T-helper 2 cell treated with Interferon-gamma antibody and Interleukin-4, amounts not matched to agents 100 ng/mL and 5 ng/mL, for 36 hours (primary cell): Measurements from ENCODE around the gene EEPD1. TPM values are rescaled to one million over a fixed set of nuclear protein-coding genes. Genes with fewer than 3 reads are reported as not detected.

Experiments used
- intact Hi-C: fragments of 100-400 bp; cut with micrococcal nuclease; formaldehyde crosslinking; loops from one replicate; pipeline ENCODE4 v1.15.1; 2023
- total RNA-seq: library from RNA; stranded (reverse); gene quantifications from 2 replicates; pipeline ENCODE4 v1.2.3, GENCODE V29; 2022

Gene EEPD1
- total RNA-seq, 1 donor from 2014 or later: 11.5 TPM

DNA sequence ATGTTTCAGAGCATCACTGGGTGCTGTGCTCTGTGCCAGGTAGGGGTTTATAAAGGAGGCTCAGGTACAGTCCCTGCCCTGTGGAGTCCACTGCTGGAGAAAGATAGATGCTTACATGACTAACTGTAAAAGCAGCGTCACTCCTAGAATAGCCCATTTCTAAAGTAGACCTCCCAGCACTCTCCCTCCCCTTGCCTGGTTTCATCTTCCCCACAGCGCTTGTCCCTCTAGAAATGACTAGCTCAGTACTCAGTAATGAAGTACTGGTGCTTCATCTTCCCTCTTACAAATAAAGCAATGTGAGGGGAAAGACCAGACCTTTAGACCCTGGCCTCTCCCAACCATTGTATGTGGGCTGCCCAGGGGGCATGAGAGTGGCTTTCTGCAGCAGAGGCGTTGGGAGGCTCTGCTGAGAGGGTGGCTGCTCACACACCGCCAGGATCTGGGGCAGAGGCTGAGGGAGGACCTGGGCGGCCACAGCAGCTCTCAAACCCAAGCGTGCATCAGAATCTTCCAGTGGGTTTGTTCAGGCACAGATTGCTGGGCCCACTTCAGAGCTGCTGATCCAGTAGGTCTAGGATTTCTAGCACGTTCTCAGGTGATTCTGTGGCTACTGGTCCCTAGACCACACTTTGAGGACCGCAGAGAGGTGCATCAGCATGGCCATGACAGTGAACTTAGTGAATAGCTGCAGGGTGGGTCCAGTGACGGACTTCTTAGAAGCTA is 126.3 kb downstream of the EEPD1 start:
- intact Hi-C loops: no loop called here

DNA sequence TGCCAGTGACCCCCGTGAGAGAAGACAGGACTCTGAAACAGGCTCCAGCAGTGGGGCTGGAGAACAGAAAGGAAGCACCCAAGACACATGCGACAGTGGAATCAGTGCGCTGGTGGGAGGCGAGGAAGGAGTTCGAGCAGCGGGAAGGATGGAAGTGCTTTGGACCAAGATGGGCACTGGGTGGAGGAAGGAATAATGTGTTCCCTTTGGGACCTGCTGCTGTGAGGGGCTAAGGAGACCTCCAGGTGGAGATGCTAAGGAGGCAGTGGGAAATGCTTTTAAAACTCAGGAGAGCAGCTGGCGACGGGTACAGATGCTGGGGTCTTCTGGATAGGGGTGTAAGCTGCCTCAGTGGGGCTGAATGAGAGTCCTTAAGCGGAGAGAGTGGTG is 126.9 kb downstream of the EEPD1 start:
- intact Hi-C loops: no loop called here

DNA sequence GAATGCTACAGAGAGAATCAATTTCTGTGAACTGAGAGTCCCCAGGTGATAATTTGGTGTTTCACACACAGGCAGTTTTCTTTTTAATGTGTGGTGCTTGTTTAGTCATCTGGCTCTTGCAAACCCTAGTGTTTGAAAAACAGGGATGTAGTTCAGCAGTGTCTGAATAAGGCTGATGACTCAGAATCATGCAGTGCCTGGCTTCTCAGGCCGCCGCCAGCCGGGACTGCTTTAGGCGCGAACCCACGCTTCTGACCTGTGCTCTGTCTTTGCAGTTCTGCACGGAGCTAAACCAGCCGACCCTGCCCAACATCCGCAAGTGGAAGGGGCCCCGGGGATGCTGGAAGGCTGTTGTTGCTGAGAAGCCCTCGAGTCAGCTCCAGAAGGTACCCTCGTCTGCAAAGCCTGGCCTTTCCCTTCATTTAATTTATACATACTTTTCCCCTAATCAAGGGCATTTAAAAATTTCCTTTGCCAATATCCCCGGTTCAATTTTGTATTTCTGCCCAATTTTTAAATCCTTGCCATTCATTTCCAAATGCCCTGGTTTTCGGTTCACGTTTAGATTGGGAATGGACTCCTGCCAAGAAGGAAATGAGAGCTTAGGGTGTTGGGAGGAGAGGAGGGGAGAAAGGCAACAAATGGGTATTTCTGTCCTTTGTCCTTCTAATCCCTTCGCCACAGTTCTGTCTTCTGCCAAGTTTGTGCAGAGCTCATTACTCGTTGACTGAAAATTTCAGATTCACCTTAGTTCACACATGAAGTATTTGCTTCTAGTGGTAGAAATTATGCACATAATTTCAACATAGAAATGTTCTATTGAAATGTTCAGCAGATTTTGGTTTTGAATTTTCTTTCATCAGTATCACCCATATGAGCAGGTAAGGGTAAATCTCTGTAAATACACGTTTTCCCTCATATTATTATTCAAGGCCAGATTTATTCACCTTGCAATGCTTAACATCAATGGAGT is 128.1 kb downstream of the EEPD1 start:
- intact Hi-C loops: no loop called here

- intact Hi-C loops: no loop called here
These were observed 129.1 kb downstream of the EEPD1 start for GRCh38 chr7:36281945-36282717.

GRCh38 chr7:36283181-36283580 is 130.1 kb downstream of the EEPD1 start:
- intact Hi-C loops: no loop called here

- intact Hi-C loops: no loop called here
These were observed 130.7 kb downstream of the EEPD1 start for GRCh38 chr7:36283711-36284130.

GRCh38 chr7:36284456-36285090 is 131.5 kb downstream of the EEPD1 start:
- intact Hi-C loops: no loop called here

- intact Hi-C loops: no loop called here
These were observed 132.2 kb downstream of the EEPD1 start for GRCh38 chr7:36285276-36285675.

GRCh38 chr7:36286226-36286625 is 133.2 kb downstream of the EEPD1 start:
- intact Hi-C loops: loop anchor here (2.0 kb wide), 1 partner anchor 133 kb away; the partner anchor contains the start of gene EEPD1

GRCh38 chr7:36286688-36287087 is 133.6 kb downstream of the EEPD1 start:
- intact Hi-C loops: loop anchor here (2.0 kb wide), 1 partner anchor 134 kb away; the partner anchor contains the start of gene EEPD1

DNA sequence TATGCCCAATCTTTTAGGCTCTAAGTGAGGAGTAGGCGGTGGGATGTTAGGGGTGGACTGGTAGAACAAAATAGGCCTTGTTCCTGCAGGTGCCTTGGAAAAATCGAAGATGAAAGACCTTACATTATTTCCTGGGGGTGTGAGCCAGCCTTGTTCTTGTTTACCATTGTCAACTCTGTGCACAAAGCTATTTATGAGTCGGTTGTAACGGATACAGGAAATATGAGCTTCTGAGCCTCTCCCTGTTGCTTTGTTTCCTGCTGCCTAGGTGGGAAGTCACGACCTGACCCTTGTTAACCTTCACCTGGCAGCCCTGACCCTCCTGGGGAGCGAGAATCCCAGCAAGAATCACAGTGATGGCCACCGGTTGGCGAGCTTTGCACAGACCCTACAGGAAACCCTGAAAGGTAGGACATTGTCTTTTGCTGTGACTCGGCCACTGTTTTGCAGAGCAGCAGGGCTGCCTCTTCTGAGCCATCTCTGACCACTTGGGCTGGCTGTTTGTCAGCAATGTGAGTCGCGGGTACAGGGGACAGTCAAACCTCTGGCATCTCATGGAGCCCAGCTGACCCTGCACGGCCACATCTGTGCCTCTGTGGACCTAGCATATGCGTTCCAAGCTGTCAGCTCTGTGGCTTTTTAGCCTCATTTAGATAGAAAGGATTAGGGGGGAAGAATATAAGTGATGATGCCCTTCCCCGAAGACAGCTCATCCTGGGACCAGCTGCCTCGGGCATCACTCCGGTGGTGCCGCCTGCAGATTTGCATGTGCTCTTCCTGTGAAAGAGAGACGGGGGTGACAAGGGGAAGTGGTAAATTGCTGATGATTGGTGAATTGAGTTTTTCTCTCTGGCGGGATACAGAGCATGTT is 134.6 kb downstream of the EEPD1 start:
- intact Hi-C loops: loop anchor here (2.0 kb wide), 1 partner anchor 135 kb away; the partner anchor contains the start of gene EEPD1

DNA sequence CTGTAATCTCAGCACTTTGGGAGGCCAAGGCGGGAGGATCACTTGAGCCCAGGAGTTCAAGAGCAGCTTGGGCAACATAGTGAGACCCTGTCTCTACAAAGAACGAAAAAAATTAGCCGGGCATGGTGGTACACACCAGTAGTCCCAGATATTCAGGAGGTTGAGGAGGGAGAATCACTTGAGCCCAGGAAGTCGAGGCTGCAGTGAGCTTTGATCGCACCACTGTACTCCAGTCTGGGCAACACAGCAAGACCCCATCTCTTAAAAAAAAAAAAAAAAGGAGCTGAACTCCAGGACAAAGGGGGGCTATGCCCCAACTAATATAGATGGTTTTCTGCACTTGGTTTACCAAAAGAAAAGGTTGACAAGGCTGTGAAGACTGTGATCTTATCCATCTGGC is 135.4 kb downstream of the EEPD1 start:
- intact Hi-C loops: no loop called here

DNA sequence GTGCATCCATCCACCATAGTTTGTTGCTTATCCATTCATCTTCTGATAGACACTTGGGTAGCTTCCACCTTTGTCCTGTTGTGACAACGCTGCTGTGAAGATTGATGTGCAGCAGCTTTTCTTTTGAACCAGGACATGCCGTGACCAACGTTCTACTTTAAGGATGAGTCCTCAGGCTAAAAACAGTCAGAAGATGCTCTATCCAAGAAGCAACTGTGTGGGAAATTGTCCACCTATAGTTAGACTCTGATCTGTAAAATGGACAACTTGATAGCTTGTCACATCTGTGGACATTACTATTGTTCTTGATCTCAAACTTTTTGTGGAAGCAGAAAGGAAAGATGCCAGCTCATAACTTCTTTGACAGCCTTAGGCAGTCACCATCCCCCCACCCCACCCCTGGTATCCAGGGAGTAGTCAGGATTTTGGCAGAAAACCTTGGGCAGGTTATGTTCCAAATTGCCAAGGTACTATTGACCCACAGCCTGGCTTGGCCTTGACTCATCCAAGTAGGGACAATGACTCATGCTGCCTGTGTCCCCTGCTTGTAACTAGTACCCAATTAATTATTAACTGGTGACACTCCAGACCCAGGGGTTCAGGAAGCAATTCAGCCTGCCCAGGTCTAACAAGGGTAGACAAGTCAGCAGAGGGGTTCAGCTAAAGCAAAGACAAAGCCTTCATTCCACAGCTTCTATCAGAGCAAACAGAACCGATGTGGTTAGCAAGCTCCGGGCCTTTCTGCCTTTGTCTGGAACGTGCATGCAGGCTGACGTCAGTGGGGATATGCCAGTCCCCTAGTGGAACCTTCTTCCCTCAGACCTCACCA is 137.0 kb downstream of the EEPD1 start:
- intact Hi-C loops: no loop called here

- intact Hi-C loops: loop anchor here (1.0 kb wide), 2 partner anchors 306 to 374 kb away; no protein-coding TSS in a partner anchor
These were observed 138.6 kb downstream of the EEPD1 start for GRCh38 chr7:36291387-36292316.

DNA sequence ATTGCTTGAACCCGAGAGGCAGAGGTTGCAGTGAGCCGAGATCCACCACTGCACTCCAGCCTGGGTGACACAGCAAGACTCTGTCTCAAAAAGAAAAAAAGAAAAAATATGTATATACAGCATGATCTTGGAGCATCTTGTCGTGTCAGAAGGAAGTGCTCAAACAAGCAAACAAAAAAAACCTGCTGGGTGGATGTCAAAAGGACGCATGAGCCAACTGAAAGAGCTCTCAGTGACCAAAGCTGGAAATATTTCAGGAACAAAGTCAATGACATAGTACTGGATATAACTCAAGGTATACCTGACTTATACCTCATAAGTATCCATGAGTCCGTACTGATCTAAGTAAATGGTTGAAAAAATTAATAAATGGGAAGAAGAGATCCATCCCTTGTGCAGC is 142.0 kb downstream of the EEPD1 start:
- intact Hi-C loops: no loop called here

- intact Hi-C loops: no loop called here
These were observed 143.2 kb downstream of the EEPD1 start for GRCh38 chr7:36296284-36296683.

- intact Hi-C loops: no loop called here
These were observed 144.4 kb downstream of the EEPD1 start for GRCh38 chr7:36297364-36298009.
